ENCODE results near the gene TMC5.
A peak's percentile ranks its signal among the peaks of the same experiment; 100 is the strongest.

TMC5 gene

GRCh38 chr16:19506965-19507364 lies 89.3 kb downstream of the TMC5 start:
- no peak for DNase-seq (ENCODE audit: low spot score)

DNA sequence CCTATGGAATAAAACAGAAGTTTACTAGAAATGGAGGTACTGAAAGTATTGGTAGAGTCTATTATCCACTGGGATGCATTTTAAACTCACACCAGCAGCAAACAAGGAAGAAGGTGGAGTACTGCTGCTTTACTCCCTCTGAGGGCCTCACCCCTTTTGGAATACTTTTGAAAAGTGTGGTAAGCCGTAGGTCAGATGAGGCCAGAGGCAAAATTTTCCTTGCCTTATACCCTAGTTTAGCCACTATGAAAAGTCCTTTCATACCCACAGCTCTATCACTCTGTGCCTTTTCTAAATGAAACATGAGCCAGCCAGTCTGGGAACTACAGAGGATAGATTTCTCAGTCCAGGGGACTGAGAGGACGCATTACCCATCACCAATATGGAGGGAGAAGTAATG lies 90.2 kb downstream of the TMC5 start:
- DNase-seq (ENCODE audit: low spot score) = no peak

DNA sequence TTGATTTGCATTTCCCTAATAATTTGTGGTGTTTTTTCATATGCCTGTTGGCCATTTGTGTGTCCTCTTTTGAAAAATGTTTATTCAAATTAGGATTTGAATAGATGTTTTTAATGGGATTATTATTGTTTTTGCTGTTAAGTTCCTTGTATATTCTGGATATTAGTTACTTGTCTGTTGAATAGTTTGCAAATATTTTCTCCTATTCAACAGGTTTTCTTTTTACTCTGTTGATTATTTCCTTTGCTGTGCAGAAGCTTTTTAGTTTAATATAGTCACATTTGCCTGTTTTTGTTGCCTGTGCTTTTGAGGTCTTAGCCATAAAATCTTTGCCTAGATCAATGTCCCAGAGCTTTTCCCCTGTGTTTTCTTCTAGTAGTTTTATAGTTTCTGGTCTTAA lies 94.6 kb downstream of the TMC5 start:
- no peak for DNase-seq (ENCODE audit: low spot score)

DNA sequence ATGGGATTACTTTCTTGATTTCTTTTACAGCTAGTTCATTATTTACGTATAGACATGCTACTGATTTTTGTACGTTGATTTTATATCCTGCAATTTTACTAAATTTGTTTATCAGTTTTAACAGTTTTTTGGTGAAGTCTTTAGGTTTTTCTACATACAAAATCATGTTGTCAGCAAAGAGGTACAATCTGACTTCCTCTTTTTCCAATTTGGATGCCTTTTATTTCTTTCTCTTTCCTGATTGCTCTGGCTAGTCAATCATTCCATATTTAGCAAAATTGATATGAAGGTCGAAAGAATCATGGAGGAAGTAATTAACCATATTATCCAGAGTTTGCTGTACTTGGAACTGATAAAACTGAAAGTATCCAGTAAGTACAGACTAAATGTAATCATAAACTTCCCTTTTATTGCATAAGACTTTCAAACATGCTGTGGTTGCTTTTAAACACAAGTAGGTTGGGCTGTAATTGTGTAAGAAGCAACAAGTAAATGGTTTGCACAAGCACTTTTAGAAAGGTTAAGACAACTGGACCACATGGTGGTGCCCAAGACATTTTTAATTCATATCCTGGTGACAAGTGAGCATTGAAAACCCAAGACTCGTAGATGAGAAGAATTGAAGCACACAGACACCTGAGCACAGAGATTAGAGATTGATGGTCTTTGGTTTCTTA lies 95.8 kb downstream of the TMC5 start:
- no peak for DNase-seq (ENCODE audit: low spot score)

GRCh38 chr16:19515757-19516156 lies 98.1 kb downstream of the TMC5 start:
- DNase-seq (ENCODE audit: low spot score) = no peak

GRCh38 chr16:19517424-19518089 lies 99.9 kb downstream of the TMC5 start:
- DNase-seq (ENCODE audit: low spot score) = no peak

DNA sequence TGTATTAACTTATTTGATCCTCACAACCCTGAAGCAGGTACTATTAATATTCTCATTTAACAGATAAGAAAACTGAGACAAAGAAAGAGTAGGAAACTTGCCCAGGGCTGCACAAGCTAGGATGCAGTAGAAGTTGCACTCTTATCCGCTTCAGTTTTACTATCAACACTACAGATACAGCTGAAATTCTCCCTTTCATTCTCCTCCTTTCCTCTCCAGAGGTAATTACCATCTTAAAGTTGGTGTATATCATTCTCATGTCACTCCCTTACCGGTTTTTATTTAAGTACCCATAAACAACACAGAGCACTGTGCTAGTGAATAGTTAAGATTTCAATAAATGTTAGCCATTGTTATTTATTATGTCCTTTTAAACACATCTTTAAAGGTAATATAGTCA lies 100.7 kb downstream of the TMC5 start:
- no peak for DNase-seq (ENCODE audit: low spot score)

GRCh38 chr16:19520861-19521331 lies 103.2 kb downstream of the TMC5 start:
- DNase-seq (ENCODE audit: low spot score) = no peak

- DNase-seq (ENCODE audit: low spot score) = peak; percentile 97
Measured at GRCh38 chr16:19521471-19522396, 104.1 kb downstream of the TMC5 start, which contains the start of gene GDE1. Gene GDE1, minus strand, starts transcription at chr16:19522098. Its CDS starts 134 bp downstream, at chr16:19521964.

GRCh38 chr16:19522397-19522732 lies 104.7 kb downstream of the TMC5 start:
- no peak for DNase-seq (ENCODE audit: low spot score)

GRCh38 chr16:19522760-19523159 lies 105.1 kb downstream of the TMC5 start:
- no peak for DNase-seq (ENCODE audit: low spot score)

- no peak for DNase-seq (ENCODE audit: low spot score)
Measured at GRCh38 chr16:19523184-19523558, 105.5 kb downstream of the TMC5 start.

- peak; percentile 99 for DNase-seq (ENCODE audit: low spot score)
Measured at GRCh38 chr16:19523559-19524355, 106.1 kb downstream of the TMC5 start, which contains the start of gene CCP110. Gene CCP110, plus strand, starts transcription at chr16:19523942. Its CDS starts 3,940 bp downstream, at chr16:19527882.

DNA sequence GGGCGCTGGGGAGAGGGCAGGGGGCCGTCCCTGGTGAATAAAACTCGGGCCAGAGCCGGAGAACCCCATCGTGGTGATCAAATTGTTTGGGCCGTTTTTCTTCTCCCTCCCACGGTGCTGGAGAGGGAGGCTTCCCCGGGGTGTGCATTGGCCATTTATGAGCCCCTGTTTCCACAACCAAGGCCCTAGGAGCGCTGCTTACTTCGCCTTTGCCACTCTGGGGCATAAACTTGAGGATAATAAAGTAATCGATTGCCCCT lies 106.6 kb downstream of the TMC5 start:
- DNase-seq (ENCODE audit: low spot score) = no peak

DNA sequence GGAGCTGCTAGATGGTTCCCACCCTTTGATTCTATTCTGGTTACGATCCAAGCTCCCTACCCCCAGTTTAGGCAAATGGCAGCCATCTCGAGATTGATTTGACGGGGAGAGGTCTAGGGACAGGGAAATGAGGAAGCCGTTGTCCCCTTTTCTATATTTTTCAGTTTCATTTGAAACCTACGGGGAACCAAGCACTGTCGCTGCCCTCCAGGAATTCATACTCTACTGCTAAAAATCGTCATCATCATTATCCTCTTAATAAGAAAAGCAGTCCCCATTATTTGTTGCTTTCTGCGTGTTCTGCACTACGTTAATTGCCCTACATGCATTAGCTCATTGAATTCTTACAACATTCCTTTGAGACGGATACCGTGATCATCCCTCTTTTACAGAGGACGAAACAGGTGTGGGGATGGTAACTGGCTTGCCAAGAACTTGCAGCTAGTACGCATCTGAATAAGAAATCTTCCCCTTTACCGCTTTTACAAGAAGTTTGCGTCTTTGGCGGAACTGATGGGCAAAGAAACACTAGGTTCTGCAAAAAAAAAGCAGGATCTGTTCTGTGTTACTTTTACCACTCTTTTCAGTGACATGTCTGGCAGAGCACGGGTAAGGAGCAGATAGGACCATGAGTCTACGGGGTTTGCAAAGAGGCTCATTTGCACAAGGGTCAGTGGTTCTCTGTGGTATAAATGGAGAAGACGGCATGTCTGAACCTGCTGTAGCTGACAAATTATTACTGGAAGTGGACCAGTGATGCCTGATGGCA lies 107.1 kb downstream of the TMC5 start:
- peak; percentile 42 for DNase-seq (ENCODE audit: low spot score)

- DNase-seq (ENCODE audit: low spot score) = no peak
Measured at GRCh38 chr16:19525385-19525723, 107.7 kb downstream of the TMC5 start.

DNA sequence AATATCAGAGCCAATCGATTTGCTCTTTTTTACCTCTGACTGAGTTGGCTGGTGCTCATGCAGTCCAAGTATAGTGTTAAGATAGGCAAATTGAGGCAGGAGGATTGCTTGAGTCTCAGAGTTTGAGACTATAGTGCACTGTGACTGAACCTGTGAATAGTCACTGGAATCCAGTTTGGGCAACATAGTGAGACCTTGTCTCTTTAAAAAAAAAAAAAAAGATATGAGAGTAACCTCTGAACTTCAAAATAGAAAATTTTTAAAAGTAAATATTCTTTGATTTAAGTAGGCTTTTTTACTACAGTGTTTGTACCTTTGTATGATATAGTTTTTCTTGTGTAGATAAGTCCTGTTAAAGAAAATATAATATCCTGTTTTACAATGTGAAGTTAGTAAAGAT lies 109.5 kb downstream of the TMC5 start:
- no peak for DNase-seq (ENCODE audit: low spot score)

DNA sequence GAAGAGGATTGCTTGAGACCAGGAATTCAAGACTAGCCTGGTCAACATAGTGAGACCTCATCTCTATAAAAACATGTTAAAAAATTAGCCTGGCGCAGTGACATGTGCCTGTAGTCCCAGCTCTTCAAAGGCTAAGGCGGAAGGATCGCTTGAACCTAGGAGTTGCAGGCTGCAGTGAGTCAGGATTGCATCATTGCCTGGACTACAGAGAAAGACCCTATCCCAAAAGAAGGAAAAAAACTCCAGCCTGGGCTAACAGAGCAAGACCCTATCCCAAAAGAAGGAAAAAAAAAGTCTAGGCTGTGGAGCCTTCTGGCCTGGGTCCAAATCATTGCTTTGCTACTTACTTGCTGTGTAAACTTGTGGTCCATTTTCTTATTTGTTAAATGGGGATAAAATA lies 111.0 kb downstream of the TMC5 start:
- no peak for DNase-seq (ENCODE audit: low spot score)

- DNase-seq (ENCODE audit: low spot score) = no peak
Measured at GRCh38 chr16:19532601-19533000, 114.9 kb downstream of the TMC5 start.

GRCh38 chr16:19540241-19540970 lies 122.7 kb downstream of the TMC5 start:
- no peak for DNase-seq (ENCODE audit: low spot score)
